Measurements from ENCODE around the gene PSRC1.

DNA sequence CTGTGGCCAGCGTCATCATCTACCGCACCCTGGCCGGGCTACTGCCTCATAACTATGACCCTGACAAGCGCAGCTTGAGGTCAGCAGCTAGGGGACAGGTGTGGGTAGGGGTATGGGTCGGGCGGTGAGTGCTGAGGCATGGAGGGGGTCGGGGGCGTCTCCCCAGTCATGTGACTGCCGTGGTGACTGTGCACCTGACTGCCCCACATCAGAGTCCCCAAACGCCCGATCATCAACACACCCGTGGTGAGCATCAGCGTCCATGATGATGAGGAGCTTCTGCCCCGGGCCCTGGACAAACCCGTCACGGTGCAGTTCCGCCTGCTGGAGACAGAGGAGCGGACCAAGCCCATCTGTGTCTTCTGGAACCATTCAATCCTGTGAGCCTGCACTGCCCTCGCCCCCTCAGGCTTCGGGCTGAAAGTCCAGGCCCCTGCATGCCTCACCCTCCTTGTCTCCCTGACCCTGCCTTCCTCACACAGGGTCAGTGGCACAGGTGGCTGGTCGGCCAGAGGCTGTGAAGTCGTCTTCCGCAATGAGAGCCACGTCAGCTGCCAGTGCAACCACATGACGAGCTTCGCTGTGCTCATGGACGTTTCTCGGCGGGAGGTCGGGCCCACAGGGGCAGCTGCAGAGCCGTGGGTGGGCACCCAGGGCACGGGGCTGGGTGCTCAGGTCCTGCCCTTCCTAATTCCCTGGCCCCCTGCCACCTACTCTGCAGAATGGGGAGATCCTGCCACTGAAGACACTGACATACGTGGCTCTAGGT, 13.5 kb downstream of the PSRC1 start:
- no peak for TF ChIP-seq CTCF (IDR thresholded peaks at IDR 0.05)
- TF ChIP-seq POLR2A (IDR thresholded peaks at IDR 0.05), result no peak

Measured in right lobe of liver (tissue), 4 donors.